Measurements from ENCODE around the gene SPINK7.

The SPINK7 gene

DNA sequence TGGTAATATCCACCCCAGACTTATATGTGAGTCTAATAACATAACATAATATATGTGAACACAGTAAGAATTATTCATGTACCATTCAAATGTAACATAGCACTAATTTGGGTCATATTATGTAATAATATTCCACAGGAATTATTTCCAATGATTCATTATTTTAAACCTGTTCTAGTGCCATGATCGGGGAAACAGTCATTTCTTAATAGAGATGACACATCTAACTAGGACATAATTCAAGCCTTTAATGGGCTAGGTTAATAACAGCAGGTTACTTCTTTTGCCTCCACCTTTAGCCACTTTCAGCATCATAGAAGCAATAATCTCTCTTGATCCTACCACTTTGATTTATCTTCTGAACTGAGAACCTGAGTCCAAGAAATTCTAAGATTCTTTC is 35.5 kb downstream of the SPINK7 start:
- Histone ChIP-seq H3K9me3 (ENCODE audit: control insufficient read depth, insufficient read depth, low read depth, low read length) (no peaks in the 10 kb centered on the region), H3K27me3 (ENCODE audit: control insufficient read depth, insufficient read depth, low read length) (no peaks in the 10 kb centered on the region), H3K27ac (ENCODE audit: low read depth, low read length) (no peak overlapping the region), H3K36me3 (ENCODE audit: control insufficient read depth, insufficient read depth, low read length) (no peaks in the 10 kb centered on the region), H3K4me1 (ENCODE audit: control insufficient read depth, insufficient read depth, low read length) (peaks cover 4% of the 10 kb centered on the region; the same call in 1 of the 2 replicates), H3K9ac (ENCODE audit: low read length) (no peak overlapping the region), H3K4me3 (ENCODE audit: low read depth, low read length) (no peak overlapping the region)

DNA sequence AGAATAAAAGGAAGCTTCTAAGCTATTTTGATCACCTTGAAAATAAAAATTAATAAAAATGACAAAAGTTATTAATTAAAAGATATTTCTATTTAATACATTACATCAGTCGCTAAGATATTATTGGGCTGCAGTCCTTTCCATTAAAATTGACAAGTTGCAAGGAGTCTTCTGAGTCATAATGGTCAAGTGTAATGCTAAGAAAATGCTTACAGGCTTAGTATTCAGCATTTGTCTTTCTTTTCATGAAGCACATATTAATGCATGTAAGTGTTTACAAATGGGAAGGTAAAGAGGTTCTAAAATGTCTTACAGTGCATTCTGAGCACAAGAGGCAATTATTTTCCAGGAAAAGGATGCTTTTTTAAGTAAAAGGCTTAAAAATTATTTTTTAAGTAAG is 40.5 kb downstream of the SPINK7 start:
- H3K27me3 ChIP-seq (ENCODE audit: control insufficient read depth, insufficient read depth, low read length) = no peaks in the 10 kb centered on the region
- no peaks in the 10 kb centered on the region for H3K36me3 ChIP-seq (ENCODE audit: control insufficient read depth, insufficient read depth, low read length)
- no peaks in the 10 kb centered on the region for H3K4me1 ChIP-seq (ENCODE audit: control insufficient read depth, insufficient read depth, low read length)
- H3K9ac ChIP-seq (ENCODE audit: low read length) = no peak overlapping the region
- no peak overlapping the region for H3K4me3 ChIP-seq (ENCODE audit: low read depth, low read length)
- H3K27ac ChIP-seq (ENCODE audit: low read depth, low read length) = no peak overlapping the region
- H3K9me3 ChIP-seq (ENCODE audit: control insufficient read depth, insufficient read depth, low read depth, low read length) = no peaks in the 10 kb centered on the region

DNA sequence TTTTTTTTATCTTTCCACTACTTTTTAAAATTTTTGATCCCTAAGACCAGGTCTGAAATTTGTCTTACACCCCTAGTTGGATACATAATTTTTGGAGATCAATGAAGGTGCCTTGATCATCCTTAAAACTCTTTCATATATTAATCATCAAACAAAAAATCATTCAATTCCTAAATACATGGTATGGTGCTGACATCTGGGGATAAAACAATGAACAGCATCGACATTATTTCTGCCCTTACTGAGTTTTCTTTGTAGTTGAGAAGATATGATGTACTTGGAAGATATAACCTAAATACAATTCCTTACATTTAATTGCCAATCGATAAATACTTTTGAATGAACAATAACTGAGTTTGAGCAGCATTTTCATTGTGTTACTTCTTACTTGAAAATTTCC is 41.4 kb downstream of the SPINK7 start:
- Histone ChIP-seq H3K36me3 (ENCODE audit: control insufficient read depth, insufficient read depth, low read length) (no peaks in the 10 kb centered on the region), H3K27me3 (ENCODE audit: control insufficient read depth, insufficient read depth, low read length) (no peaks in the 10 kb centered on the region), H3K4me1 (ENCODE audit: control insufficient read depth, insufficient read depth, low read length) (no peaks in the 10 kb centered on the region), H3K27ac (ENCODE audit: low read depth, low read length) (no peak overlapping the region), H3K9me3 (ENCODE audit: control insufficient read depth, insufficient read depth, low read depth, low read length) (no peaks in the 10 kb centered on the region), H3K9ac (ENCODE audit: low read length) (no peak overlapping the region), H3K4me3 (ENCODE audit: low read depth, low read length) (no peak overlapping the region)

DNA sequence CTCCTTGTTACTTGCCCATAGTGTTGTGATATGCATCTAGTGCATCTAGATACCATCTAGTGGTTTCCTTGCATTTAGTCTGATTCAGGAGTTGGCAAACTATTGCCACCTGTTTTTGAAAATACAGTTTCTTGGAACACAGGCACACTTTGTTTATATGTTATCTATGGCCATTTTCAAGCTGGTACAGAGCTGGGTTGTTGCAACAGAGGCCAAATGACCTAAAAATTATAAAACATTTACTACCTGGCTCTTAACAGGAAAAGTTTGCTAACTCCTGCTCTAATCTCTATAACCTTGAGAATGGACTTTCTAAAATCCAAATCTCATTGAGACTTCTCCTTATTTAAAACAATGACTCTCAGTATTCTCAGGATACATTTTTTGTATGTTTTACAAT is 52.1 kb downstream of the SPINK7 start:
- Histone ChIP-seq H3K27ac (ENCODE audit: low read depth, low read length) (no peak overlapping the region), H3K36me3 (ENCODE audit: control insufficient read depth, insufficient read depth, low read length) (no peaks in the 10 kb centered on the region), H3K9me3 (ENCODE audit: control insufficient read depth, insufficient read depth, low read depth, low read length) (no peaks in the 10 kb centered on the region), H3K9ac (ENCODE audit: low read length) (no peak overlapping the region), H3K27me3 (ENCODE audit: control insufficient read depth, insufficient read depth, low read length) (no peaks in the 10 kb centered on the region), H3K4me1 (ENCODE audit: control insufficient read depth, insufficient read depth, low read length) (no peaks in the 10 kb centered on the region), H3K4me3 (ENCODE audit: low read depth, low read length) (no peak overlapping the region)
